ENCODE results near the gene LGALS7.

Gene LGALS7

DNA sequence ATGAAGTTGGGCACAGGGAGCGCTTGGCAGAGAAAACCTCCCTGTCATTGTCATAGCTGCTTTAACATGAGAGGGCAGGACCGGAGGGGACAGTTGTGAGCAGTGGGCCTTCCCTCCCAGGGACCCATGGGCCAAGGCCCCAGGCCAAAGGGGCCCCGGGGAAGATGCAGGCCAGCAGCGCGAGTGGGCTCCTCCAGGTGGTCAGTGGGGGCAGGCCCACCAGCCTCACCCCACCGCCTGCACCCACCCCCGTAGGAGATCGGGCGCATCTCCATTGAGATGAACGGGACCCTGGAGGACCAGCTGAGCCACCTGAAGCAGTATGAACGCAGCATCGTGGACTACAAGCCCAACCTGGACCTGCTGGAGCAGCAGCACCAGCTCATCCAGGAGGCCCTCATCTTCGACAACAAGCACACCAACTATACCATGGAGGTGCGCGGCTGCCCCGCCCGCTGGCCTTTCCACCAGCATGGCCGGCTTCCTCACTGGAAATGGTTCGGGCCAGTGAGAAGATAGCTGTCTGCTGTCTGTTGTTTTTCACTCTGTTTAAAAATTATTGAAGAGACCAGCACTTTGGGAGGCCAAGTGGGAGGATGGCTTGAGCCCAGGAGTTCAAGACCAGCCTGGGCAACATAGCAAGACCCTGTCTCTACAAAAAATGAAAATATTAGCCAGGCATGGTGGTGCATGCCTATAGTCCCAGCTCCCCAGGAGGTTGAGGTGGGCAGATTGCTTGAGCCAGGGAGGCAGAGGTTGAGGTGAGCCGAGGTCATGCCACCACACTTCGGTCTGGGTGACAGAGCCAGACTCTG is 47.6 kb downstream of the LGALS7 start:
- no peak for DNase-seq

DNA sequence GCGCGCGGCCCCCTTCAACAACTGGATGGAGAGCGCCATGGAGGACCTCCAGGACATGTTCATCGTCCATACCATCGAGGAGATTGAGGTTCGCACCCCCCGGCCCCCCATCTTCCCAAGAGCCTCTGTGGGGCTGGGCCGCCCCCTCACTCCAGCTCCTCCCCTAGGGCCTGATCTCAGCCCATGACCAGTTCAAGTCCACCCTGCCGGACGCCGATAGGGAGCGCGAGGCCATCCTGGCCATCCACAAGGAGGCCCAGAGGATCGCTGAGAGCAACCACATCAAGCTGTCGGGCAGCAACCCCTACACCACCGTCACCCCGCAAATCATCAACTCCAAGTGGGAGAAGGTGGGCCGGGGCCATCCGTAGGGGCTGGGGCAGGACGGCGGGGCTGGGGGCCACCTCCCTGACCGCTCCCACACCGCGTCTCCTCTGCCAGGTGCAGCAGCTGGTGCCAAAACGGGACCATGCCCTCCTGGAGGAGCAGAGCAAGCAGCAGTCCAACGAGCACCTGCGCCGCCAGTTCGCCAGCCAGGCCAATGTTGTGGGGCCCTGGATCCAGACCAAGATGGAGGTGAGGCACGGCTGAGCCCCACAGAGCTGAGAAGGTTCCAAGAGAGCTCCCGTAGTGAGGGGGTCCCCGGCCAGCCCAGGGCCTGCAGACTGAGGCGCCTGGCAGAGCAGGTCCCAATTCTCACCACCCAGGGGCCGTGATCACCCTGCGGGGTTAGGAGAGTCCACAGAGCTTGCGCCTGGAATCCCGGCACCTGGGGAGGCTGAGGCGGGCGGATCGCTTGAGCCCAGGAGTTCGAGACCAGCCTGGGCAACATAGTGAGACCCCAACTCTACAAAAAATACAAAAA is 49.1 kb downstream of the LGALS7 start:
- no peak for DNase-seq

DNA sequence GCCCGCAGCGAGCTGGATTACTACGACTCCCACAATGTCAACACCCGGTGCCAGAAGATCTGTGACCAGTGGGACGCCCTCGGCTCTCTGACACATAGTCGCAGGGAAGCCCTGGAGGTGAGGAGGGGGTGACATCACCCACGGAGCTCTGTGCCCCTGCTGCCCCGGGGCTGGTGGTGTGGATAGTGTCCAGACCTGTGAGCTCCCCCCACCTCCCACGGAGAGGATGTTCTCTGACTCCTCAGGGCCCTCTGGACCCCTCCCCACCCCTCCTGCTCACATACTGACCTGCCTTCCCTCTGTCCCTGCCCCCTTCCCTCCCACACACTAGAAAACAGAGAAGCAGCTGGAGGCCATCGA is 49.7 kb downstream of the LGALS7 start:
- DNase-seq, result no peak

DNA sequence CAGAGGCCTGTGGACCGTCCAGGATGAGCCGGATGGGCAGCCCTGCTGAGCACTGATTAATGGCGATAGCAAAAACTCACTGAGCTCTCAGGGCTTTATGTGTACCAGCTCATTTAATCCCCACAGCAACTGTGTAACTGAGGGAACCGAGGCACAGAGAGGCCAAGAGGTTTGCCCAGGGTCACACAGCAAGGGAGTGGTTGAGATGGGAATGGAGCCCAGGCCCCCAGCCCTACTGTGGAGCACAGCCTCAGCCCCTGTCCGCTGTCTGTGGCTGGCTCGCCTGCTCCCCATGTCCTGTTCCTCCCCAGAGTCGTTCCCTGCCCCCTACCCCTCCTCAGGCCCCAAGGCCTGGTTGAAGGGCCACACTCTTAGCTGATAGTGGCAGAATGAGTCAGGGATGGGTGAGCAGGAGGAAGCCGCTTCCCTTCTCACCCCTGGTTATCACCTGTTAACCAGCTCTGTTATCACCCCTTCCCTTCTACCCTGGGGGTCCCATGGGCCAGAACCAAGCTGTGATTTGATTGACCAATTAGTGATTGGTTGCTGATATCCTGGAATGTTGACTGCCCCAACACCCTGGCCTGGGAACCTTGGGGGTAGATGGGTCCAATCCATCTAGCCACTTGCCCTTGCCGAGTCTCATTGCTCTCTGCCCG is 50.2 kb downstream of the LGALS7 start:
- no peak for DNase-seq

DNA sequence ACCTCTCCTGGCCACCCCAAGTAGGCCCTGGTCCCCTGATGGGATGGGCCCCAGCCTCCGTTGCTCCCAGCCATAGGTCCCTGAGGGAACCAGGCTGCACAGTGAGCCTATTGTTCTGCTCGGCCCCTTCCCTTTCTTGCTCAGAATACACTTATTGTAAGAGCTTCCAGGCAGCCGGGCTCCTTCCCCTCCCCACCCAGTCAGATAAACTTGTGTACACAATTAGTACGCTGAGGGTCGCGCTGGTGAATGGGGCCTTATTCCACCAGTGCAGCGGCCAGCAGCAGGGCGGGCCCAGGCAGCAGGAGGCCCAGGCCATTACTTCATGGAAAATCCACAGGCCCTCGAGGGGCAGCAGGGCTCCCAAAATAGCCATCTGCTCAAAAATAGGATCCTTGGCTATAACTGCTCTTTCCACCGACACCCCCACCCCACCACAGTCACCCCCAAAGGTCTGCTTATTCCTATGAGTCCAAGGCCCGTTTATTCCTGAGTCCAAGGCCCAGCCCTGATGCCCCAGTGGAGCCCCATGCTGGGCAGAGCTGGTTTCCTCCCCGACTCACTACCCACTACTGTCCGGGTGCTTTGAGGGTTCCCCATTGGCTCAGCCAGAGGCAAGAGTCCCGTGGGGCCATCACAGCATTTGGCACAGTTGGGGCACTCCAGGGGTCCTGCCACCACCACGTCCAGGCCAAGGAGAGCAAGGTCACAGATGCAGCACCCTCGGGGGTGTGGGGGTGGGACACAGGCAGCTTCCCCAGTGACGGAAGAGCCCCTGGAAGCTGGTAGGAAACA is 51.1 kb downstream of the LGALS7 start:
- no peak for DNase-seq

DNA sequence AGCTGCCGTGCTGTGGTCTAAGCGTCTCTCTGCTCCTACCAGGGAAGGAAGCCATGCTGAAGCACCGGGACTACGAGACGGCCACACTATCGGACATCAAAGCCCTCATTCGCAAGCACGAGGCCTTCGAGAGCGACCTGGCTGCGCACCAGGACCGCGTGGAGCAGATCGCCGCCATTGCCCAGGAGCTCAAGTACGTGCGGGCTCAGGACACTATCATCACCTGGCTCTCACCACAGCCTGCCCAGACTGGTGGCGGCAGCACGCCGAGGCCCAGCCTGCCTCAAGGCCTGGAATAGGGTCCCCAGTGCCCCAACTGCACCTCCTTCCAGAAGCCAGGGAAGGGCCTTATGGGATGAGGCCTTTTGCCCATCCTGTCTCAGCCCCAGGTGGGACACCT is 51.8 kb downstream of the LGALS7 start:
- no peak for DNase-seq

All from NCI-H146 (cell line).